ENCODE data around the gene KCTD21.
A peak's percentile ranks its signal among the peaks of the same experiment; 100 is the strongest.

KCTD21 gene

DNA sequence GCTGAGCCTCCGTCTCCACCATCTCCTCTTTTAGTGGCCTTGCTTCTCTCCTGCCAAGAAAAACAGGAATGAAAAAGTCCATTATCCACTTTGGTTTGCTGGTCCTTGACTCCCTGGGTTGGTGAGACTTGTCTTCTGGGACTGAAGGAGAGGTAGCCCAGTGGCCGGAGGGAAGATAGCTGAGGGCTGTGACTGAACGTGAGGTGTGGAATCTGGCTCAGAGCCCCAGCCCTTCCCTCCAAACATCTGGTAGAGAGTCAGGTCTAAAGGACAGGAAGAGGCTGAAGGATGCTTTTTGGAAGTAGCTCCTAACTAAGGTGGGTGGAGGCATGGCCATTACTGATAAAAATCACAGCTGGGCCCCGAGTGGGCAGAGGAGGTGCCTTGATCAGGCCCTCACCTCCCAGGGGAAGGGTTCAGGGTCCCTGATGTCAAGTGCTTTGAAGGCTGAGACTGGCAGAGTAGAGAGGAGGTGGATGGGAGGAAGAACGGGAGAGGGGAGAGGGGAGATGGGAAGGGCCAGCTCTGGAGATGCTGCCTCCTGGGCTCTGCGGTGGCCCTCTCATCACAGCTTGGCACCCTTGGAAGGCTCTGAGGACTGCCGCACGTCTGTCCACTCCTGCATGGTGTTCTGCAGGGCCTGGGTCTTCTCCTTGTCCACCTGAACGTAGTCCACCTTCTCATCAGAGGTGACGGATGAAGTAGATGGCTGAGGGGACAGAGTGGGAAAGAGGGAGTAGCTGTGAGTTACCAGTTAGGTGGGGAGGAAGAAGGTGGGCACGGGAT is 30.5 kb upstream of the KCTD21 start:
- DNase-seq (ENCODE audit: low read depth), result no peak

DNA sequence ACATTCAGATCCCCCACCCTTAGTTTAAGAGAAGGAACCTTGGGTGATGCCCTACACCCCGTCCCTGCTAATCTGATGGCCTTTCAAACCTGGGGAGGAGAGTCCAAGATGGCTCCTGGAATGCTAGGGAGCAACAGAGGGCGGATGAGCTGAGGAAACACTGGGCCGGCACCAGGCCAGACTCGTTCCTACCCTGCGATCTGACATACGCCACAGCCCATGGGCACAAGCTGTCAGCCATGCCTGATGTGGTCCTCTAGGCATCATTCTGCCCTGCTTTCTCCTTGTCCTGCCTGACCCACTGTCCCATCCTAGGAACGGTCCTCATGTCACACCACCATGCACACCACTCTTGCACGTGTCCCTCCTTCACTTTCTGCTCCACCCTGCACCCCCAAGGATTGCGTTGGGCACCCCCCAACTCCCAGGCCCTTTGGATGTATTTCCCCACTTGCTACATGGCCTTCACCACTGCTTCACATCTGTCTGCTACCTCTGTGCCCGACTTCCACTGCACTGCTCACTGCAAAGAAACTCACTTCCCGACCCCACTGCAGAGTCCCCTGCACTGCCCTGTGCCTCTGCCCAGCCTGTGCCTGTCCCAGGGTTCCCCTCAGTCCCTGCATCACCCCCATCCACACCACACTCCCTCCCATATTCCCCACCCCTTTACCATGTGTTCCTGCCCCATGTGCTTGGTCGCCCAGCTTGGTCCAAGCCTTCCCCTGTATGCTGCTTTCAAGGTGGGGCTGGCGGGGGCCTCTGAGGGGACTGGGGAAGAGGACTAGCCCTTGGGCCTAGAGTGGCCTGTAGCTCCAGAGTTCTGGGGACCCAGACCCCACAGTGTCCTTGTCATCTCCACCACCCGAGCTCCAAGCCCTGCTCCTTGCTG is 29.5 kb upstream of the KCTD21 start:
- DNase-seq (ENCODE audit: low read depth), result no peak

GRCh38 chr11:78216571-78217287 is 28.3 kb upstream of the KCTD21 start:
- no peak for DNase-seq (ENCODE audit: low read depth)

DNA sequence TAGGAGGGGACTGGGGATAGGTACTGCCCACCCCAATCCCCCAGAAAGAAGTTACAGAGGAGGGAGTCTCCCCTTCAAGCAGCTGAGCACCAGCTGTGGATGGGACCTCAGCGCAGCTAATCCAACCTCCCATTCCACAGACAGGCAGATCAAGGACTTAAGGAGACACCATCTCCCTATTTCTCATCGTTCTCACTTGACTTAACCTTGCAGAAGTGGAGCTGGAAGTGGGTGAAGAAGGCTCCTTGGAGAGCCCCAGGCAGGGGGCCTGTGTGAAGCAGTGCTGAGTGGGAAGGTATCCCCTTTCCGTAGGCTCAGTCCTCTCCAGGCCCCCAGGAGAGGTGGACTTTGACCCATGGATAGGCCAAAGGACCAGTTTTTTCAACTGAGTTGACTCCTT is 27.6 kb upstream of the KCTD21 start:
- DNase-seq (ENCODE audit: low read depth), result no peak

- no peak for DNase-seq (ENCODE audit: low read depth)
These were observed 26.1 kb upstream of the KCTD21 start for GRCh38 chr11:78214331-78215194.

DNA sequence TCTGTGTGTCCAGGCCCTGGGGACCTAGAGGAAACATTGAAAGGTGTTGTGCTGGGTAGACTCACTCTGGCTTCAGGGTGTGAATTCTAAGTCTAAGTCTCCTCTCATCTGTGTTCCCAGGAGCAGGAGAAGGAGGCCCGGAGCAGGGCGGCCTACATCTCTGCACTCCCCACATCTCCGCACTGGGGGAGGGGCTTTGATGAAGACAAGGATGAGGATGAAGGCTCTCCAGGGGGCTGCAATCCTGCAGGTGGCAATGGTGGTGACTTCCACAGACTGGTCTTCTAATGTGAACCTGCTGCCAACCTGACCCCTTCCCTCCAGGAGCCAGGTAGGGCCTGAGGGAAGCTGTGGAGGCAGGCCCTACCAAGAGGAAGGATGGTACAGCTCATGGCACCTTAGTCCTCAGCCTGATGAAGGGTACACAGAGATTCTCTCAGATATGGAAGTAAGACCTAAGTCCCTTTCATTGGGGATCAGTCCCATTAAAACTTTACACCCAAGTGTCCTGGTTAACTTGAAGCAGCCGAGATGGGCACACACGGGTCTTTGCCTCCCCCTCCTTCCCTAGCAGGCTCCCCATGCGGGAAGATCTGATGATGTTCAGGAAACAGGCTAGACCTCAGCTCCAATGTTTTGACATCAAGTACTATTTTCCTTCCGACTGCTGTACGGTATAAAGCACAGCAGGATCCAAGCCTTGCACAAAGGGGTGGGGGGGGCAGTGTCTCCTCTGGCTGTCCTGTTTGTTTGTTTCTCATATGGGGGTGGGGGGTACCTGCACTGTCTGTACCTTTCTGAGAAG is 25.3 kb upstream of the KCTD21 start:
- no peak for DNase-seq (ENCODE audit: low read depth)

DNA sequence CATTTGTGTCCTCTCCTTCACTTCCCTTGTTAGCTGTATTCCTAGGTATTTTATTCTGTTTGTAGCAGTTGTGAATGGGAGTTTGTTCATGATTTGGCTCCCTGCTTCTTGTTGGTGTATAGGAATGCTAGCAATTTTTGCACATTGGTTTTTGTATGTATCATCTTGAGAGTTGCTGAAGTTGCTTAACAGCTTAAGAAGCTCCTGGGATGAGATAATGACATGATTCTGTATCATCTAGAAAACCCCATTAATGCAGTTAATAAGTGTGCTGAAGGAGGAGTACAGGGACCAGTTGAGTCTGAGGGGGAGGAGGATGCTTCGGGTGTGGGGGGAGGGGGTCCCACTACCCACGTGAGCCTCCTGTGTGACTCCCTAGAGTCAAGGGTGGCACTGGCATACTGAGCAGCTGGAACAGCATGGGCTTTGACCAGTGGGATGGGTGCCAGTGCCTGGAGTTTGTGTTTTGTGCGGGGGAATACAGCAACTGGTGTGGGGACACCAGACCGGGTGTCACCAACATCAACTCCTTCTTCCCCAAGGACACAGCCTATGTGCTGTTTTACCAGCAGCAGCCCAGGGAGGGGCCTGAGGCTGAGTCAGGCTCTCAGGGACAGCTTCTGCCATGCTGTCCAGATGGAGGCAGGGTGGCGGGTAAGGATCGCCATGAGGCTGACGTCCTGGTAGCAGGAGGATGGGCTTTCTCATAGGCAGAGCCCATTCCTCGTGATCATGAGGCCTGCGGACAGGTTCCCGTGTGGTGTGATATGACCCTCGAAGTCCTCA is 24.4 kb upstream of the KCTD21 start:
- peak; percentile 47 for DNase-seq (ENCODE audit: low read depth)

GRCh38 chr11:78211565-78211964 is 23.1 kb upstream of the KCTD21 start:
- DNase-seq (ENCODE audit: low read depth), result no peak

GRCh38 chr11:78210000-78210608 is 21.7 kb upstream of the KCTD21 start:
- no peak for DNase-seq (ENCODE audit: low read depth)

GRCh38 chr11:78209478-78209877 is 21.1 kb upstream of the KCTD21 start:
- DNase-seq (ENCODE audit: low read depth), result no peak

GRCh38 chr11:78208257-78209165 is 20.1 kb upstream of the KCTD21 start:
- peak; percentile 57 for DNase-seq (ENCODE audit: low read depth)

DNA sequence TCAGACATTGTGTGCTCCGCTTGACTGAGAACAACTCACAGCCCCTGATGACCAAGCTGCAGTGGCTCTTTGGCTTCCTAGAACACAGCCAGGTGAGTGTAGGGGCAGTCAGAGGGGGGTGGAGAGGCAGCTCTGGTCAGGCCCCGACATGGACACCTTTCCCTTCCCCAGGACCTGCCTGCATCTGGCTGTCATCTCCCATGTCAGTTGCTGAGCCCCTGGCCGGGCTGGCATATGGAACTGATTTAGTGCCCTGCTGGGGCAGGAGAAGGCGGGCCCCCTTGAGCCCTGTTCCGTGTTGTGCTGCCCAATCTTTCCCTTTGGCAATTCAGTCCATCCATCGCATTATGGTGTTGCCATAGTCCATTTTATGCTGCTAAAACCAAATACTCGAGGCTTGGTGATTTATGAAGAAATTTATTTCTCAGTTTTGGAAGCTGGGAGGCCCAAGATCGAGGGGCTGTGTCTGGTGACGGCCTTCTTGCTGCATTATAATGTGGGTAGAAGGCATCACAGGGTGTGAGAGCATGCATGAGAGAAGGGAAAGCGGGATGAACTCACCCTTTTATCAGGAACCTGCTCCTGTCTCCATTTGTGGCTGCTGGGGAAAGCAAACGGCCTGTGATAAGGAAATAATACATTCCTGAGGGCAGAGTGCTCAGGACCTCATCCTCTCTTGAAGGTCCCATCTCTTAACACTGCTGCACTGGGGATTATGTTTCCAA is 19.3 kb upstream of the KCTD21 start:
- no peak for DNase-seq (ENCODE audit: low read depth)

GRCh38 chr11:78205691-78206090 is 17.3 kb upstream of the KCTD21 start:
- DNase-seq (ENCODE audit: low read depth), result no peak

GRCh38 chr11:78205256-78205655 is 16.8 kb upstream of the KCTD21 start:
- DNase-seq (ENCODE audit: low read depth), result no peak

GRCh38 chr11:78203184-78203583 is 14.8 kb upstream of the KCTD21 start:
- no peak for DNase-seq (ENCODE audit: low read depth)

GRCh38 chr11:78202733-78203167 is 14.3 kb upstream of the KCTD21 start:
- no peak for DNase-seq (ENCODE audit: low read depth)

DNA sequence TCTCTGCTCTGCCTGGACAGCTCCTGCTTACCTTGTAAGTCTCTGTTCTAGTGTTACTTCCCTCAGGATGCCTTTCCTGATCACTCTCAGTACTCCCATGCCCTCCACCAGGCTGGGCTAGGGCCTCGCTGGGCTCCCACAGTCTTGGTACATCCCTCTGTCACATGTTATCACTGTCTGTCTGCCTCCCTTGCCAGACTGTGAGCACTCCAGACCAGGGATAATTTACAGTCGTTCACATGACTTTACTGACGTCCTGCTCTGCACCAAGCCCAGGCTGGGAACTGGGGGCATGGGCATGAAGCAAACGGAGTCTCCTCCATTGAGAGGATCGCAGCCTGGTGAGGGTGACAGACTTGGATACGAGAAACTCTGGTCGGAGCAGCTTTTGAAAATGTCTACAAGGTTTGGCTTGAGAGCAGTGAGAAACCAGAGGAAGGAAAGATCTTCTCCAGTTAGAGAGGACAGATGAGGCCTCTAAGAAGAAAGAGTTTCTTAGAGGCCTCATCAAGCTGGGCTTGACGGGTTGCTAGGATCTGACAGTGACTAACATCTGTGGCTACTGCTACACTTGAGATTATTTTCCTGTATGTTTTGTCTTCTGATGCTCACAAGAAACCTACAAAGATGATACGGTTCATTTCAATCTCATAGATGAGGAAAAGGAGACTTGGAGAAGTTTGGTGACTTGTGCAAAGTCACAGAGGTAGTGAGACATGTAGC is 12.8 kb upstream of the KCTD21 start:
- DNase-seq (ENCODE audit: low read depth), result no peak
